Stimulated activated CD4-positive, alpha-beta T cell treated with anti-CD3 and anti-CD28 coated beads, Interleukin-2, amount 100 ng/mL, for 24 hours (primary cell): ENCODE measurements around the gene ACVRL1.

Experiments used
- DNase-seq, 2 donors: peaks; one replicate each; pipeline ENCODE4 v3.0.0-alpha.2; 2020

The ACVRL1 gene

DNA sequence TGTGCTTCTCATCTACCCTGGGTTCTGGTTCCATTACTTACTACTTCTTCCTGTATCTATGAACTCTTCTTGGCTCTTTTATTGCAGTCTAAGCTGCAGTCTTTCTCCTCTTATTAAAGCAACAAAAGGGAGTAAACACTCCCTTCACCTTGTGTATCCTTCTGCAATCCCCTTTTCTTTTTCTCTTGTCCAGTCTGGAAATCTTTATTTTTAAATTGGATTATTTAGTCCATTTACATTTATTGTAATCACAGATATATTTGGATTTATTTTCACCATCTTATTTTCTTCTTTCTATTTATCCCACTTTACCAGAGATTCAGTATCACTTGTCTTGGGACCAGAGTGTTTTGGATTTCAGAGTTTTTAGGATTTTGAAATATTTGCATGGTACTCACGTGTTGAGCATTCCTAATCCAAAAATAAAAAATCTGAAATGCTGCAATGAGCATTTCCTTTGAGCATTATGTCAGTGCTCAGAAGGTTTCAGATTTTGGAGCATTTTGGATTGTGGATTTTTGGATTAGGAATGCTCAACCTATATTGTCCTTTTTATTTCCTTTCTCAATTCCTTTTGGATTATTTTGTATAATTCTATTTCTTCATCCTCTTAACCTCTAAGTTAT lies 37.4 kb downstream of the ACVRL1 start:
- no peak for DNase-seq

DNA sequence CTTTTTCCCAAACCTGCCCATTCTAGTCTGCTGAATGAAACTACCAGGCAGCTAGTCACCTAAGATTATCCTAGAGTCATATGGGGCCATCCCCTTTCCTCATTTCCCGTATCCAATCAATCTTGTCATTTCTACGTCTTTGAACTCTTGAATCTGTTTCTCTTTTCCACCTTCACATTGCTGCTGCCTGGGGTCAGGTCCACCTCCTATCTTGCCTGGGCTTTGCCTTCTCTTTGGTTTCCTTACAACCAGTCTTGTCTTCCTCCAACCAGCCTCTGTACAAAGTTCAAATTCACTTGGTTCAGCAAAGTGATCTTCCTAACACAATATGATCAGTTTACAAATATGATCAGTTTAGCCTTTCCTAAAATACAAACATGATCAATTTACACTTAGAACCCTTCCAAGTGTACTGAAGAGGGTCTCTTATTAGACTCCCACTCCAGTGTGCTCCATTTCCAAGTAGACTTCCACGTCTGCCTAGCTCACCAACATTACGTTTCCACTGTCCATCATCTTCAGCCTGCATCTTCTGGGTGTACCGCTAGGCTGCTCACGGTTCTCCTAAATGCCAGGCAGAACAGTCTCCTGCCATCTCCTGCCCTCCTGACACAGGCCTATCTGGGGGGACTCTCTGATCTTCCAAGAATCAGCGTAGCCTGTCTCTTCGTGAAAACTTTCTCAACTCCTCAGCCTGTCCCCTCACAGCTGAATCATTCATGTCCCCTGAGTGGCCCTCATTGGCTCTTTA lies 40.1 kb downstream of the ACVRL1 start:
- no peak for DNase-seq

DNA sequence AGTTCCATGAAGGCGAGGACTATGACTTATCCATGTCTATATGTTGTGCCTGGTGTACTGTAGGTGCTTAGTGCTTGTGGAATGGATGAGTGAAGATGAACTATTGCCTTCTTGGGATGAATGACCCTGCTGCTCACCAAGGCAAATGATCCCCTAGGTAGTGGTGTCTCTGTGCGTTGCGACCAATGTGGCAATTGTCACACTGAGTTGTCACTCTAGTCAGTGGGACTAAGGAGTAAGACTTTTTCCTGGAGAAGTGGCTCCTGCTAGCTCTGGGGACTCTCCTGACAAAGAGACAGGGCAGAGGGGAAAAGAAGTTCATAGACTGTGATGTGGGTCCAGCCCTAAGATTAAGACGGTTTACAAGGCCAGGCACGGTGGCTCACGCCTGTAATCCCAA lies 40.8 kb downstream of the ACVRL1 start:
- no peak for DNase-seq

DNA sequence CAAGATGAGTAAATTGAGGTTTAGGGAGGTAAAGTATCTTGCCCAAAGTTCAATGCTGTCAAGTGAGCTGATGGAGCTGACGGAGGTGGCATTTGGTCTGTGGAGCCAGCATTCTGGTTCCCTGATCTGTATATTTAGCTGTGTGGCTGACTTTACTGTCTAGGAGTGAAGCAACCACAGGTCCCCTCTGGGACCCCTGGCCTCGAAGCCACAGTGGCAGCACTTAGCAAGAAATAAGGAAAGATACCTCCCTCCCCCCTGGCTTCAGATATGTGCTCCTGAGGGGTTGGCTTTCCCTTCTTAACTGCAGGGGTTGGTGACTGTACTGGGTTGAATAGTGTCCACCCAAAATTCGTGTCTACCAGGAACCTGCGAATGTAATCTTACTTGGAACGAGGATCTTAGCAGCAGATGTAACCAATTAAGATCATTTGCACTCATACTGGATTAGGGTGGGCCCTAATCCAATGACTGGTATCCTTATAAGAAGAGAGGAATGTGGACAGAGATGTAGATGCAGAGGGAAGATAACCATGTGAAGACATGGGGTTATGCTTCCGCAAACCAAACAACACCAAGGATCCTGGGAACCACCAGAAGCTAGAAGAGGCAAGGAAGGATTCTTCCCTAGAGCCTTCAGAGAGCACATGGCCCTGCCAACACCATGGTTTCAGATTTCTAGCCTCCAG lies 42.2 kb downstream of the ACVRL1 start:
- DNase-seq: no peak

DNA sequence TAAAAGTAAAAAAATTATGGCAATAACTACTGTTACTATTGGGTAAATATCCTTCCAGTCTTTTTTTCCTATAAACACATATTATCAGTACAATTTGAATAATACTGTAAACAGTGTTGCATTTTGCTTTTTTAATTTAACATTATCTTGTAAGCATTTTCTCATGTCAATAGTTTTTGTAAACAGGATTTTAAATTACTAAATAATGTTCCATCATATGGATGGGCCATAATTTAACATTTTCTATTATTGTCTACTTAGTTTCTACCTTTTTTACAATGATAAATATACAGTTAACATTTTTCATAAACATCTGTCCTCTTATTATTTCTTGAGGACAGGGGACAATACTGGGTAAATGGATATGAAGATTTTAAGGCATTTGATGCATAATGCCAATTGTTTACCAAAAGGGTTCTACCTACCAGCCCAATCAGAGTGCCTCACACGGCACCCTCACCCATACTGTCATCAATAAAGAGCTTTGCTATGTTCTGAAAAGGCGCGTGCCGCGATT lies 43.4 kb downstream of the ACVRL1 start:
- no peak for DNase-seq

DNA sequence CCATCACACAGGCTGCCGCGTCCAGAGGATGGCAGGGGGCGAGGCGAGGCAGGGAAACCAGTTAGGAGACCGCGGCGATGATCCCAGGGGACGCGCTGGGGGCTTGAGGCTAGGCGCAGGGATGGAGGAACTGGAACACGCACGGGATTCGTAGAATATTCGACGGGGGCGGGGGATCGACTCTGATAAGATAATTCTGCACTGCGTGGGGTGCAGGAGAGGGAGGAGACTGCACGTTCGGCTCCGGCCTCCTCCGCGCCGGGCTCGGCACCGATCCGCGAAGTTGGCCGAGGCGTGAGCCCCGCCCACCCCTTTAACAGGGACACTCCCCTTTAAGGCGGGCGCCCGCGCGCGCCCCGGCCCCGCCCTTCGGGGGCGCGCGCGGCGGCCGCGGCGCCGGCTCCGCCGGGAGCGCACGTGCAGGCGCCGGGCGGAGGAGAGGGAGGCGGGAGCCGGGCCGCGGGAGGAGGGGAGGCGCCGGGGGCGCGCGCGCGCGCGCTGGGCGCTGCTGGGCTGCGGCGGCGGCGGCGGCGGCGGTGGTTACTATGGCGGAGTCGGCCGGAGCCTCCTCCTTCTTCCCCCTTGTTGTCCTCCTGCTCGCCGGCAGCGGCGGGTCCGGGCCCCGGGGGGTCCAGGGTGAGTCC lies 44.0 kb downstream of the ACVRL1 start, which contains the start of gene ACVR1B:
ACVR1B (plus strand) TSS at position 501 of the 644 bp plus-strand sequence; CDS start at position 546, 45 bp downstream.
- DNase-seq: peak; percentile 91 to 92

DNA sequence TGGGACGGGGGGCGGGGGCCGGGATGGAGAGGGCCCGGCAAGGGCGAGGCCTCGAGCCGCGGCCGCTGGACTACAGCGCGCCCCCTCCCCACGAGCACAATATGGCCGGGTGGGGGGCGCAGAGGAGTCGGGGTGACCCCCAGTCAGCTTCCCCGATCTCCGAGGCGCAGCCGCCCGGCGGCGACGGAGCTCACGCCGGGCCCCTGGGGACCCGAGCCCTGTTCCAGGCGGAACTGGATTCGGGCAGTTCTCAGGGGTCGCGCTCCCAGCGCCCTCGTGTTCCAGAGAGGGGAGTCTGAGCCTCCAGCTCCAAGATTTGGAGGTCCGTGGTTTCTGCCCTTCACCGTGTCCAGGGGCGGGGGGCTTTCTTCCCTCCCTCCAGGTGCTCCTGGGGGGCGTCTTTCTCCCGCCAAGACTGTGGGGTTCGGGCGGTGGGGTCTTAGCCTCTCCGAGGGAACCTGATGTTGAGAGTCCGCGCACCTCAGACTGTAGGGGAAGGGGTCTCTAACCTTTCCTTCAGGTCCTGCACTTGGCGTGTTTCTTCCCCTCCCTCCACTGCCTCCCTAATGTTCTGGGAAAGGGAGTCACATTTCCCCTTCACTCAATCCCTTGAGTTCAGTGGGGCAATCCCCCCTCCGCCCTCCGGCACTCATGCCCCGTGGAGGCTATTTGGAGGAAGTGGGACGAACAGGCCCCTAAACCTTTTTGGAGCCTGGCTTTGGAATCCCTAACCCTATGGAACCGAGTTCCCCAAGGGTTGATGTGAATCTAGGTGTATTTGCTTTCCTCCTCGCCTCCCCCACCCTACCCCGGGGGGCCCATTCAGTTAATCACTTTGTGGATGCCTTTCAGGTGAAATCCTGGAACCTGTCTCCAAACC lies 44.8 kb downstream of the ACVRL1 start:
- DNase-seq: peak; percentile 24 to 32

DNA sequence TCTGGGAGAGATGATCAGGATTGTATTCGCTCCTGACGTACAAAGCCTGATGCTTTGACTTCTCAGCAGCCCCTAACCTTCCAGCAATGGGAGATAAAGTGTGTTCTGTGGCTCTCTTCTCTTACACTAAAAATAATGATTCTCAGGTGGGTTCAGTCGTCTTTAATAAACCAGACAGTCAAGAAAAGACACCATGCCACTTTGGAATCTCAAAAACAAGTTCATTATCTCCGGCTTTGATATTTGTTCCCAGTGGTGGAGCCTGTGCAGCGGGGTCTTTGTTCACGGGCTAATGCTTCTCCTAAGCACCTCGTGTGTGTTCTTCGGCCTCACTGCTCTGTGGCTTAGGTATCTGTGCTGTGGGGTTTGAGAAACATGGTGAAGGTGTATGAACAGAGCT lies 45.8 kb downstream of the ACVRL1 start:
- DNase-seq: no peak

DNA sequence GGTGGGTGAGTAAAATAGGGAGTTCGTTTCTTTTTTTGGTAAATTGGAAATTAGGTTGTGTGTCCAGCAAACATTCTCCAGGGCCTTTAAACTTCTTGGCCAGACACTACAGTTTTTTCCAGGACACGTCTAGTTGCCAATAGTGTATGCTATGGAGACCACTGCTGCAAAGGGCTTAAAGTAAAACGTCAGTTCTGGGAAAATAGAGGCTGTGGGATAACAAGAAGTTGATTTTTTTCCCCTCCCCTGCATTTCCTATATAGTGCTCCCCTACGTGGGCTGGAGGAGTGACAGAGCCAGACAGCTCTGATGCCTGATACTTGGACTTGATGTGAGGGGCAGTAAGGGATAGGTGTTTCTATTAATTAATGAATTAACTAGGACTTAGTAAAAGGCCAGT lies 46.6 kb downstream of the ACVRL1 start:
- DNase-seq: no peak

DNA sequence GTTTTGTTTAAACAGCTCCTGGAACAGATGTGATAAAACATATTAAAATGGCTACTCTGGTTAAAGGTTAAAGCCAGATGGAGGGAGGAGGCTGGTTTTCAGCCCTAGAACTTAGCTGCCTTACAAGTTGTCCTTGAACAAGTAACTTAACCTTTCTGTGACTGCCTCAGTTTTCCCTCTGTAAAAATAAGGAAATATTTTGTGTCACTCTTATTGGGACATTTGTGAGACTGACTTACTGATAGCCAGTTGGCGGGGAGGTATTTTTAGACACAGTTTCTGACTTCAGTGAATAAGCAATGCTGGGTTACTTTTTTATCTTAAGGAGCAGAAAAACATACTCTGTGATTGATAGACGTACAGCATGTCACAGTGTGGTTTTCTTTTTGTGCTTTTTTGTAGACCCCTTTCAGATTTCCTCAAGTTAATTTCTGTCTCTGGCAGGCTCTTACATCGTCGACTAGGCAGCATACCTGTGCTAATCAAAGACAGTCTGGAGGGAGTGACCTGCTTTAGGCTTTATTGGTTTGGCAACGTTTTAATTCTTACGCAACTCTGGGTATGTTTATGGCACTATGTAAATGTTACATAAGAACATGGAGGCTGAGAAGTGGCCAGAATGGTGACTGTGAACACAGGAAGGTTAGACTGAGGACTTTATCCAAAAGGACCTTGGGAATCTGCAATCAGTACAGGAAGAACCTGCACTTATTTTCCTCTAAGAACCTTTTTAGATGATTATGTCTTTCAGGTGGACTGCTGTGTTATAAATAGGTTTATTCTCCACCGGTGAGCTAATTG lies 47.5 kb downstream of the ACVRL1 start:
- DNase-seq: no peak

DNA sequence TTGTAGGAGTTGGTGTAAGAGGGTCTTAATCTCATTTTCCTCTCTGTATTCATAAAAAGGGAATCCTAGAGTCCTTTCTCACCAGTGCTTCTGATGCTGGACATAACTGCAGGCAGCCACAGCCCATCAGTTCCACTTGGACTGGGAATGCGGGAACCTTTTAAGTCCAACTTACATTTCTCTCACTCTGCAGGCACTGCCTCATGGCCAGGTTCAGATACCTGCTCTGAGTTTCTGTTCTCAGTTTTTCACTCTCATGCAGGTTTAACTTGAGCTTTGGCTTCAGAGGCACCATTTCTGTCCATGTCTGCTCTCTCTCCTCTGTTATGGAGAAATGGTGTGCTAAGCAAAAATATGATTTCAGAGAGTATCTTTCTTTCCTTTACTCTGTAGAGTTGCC lies 48.4 kb downstream of the ACVRL1 start:
- DNase-seq: no peak

DNA sequence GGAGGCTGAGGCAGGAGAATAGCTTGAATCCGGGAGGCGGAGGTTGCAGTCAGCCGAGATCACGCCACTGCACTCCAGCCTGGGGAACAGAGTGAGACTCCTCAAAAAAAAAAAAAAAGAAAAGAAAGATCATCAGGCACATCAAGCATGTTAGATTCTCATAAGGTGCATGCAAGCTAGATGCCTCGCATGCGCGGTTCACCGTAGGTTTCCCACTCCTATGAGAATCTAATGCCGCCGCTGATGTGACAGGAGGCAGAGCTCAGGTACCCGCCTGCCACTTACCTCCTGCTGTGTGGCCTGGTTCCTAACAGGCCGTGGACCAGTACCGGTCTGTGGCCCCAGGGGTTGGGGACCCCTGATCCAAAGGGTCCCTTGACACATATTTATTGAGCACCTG lies 51.2 kb downstream of the ACVRL1 start:
- no peak for DNase-seq

DNA sequence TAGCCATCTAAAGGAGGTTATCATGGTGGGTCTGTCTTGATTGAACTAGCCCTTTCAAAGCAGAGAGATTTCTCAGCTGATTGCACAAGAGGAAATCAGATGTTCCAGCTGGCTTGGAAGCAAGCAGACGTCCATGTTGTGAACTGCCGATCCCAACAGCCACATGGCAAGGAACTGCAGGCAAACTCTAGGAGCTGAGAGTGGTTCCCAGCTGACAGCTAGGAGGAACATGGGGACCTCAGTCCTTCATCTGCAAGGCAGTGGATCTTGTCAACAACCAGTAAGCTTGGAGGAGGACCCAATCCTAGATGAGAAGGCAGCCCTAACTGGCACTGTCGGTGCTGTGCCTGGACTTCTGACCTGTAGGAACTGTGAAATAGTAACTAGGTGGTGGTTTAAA lies 51.9 kb downstream of the ACVRL1 start:
- no peak for DNase-seq

DNA sequence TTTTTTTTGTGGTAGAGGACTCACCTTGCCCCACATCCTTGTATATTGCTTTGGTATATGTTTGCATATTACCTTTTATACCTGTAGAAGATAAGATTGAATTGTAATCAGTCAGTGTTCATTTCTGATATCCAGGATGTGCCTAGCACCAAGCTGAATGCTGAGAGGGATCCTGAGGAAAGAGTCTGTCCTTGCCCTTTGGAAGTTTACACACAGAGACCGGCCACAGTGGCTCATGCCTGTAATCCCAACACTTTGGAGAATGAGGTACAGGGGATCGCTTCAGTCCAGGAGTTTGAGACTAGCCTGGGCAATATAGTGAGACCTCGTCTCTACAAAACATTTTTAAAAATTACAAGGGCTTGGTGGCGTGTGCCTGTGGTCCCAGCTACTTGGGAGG lies 52.6 kb downstream of the ACVRL1 start:
- DNase-seq: no peak

DNA sequence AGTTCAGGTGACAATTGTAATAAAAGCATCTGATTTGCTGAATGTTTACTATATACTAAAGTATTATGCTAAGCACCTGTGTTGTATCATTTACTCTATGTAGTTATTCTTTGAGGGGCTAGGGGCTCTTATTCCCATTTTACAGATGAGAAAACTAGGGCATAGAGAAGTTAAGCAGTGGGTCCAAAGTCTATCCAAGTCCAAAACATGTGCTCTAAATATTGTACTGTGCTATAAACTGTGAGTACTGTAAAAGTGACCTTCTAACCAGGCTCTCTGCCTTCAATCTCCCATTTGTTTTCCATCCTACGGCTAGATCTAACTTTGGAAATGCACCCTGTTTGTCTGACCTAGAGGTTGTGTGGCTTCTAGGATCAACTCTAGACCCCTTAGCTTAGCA lies 53.2 kb downstream of the ACVRL1 start:
- no peak for DNase-seq

DNA sequence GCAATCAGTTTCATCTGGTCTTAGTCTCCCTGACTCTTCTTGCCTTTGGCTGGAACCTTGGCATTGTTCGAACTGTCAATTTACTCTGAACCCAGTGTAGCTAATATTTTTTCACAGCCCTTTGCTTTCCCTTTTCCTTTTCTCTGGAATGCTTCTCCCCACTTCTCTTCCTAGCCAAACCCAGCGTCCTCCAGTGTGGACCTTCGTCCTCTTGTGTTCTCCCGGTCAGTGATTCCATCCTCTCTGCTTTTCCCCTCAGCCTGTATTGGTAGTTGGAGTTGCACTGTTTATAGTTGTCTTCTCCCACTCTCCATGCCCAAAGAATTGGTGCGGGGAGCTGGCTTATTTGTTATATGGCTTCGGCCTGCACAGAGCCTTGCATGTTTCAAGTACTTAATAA lies 53.6 kb downstream of the ACVRL1 start:
- DNase-seq: no peak

DNA sequence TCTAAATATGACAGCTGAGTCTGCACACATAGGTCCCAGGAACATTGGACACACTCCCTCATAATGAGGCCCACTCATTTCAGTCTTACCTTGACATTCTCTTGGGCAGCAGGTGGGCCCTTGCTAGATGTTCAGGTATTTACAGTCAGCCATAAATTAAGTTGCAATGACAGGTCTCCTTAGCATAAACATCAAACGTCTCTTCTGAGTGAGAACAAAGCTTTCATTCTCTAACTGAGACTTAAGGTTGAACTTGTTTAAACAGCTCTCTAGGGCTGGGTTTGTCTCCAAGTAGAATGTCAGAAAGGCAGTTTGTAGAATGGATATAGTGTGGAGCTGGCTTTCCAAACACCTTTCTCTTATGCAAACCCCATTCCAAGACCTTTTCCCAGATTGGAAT lies 54.5 kb downstream of the ACVRL1 start:
- no peak for DNase-seq

DNA sequence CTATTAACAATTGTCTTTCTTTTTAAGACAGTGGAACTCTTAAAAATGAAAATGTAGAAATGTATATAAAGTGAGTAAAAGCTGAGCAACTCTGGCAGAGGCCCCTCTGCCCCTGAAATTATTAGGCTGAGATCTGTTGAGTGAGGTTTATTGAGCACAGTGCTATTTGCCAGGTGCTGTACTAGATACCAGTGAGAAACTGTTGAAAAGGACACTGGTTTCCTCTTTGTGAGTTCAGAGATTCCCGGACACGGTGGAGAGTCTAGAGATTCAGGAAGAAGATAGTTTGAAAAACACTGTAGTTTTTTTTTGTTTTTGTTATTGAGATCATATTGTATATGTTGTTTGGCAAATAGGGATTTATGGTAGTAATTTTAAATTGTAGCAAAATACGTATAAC lies 55.4 kb downstream of the ACVRL1 start:
- DNase-seq: no peak

DNA sequence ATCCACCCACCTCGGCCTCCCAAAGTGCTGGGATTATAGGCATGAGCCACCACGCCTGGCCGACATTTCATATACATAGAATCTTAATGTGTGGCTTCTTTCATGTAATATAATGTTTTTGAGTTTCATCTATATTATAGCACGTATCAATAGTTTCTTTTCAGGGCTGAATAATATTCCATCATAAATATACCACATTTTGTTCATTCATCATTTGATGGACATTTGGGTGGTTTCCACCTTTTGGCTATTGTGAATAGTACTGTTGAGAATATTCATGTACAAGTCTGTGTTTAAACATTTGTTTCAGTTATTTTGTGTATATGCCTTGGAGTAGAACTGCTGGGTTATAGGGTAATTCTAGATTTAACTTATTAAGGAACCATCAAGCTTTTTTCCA lies 56.2 kb downstream of the ACVRL1 start:
- DNase-seq: no peak

DNA sequence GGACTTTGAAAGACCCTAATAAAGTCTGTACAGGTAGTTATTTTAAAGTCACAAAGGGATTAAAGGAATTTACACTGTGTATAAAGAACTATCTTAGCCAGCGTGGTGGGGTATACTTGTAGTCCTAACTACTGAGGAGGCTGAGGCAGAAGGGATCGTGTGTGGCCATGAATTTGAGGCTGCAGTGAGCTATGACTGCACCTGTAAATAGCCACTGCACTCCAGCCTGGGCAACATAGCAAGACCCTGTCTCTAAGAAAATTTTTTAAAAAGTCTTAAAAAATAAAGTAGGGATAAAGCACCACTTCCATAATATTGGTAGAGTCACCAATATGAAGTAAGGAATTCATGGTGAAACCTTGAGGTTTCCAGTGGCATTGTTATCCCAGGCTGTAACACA lies 62.3 kb downstream of the ACVRL1 start:
- no peak for DNase-seq

DNA sequence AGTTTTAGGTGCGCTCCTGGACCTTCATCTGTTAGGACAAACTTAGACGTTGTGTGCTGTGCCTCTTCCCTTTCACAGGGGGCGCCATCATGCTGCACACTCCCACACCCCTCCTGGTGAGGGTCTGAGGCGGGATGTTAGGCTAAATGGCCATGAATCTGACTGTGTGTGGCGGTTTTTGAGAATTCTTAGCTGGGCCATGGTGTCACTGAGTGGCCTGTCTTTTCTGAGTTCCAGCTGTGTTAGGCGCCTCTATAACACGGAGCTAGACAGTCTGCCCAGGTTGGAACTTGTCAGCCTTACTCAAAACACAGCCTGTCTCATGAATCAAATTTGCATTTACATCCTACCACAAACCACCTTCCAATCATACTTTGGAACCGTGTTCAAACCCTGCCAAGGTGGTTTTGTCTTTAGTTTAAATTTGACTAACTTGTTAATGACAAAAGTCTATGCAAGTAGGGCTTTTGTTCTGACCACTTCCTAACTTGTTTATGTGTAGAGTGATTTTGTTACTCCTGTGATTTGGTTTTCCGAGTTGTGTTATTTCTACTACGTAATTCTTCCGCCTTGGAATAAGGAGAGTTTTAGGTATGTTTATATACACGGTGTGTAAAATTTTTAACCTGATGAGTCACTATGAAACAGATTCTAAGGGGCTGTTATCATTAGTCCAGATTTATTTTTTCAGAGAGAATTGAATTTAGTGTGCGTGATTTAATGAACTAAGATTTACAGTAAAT lies 63.8 kb downstream of the ACVRL1 start:
- peak; percentile 44 to 50 for DNase-seq
